C4-2B (cell line): ENCODE data around the gene PAQR4.

Experiments used
- ZFX ChIP-seq: fragments of 450-650 bp; IDR thresholded peaks from 2 replicates; pipeline ENCODE4 v1.6.1; 2017
- TF ChIP-seq, protein P1 (sequence below): fragments of 450-650 bp; conservative IDR thresholded peaks from 2 replicates; pipeline ENCODE4 v1.5.1; 2017; ENCODE audit warnings: mild to moderate bottlenecking

DNA sequence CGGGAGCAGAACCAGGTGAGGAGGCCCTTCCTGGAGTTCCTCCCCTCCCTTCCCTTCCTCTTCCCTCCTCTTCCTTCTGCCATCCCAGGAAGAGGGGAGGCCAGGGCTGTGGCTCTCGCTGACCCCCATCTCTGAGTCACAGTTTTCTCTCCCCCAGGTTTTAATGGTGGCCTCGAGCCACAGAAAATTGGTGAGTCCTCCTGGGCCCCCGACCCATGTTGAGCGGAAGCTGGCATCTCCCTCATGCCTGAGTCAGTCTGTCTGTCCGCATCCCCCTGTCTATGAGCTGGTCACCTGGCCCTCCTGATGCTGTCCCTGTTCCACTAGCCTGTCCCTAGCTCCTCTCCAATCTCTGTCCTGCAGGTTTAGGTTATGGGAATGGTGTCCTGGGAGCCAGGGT, 30.8 kb downstream of the PAQR4 start:
- TF ChIP-seq, protein P1, sequence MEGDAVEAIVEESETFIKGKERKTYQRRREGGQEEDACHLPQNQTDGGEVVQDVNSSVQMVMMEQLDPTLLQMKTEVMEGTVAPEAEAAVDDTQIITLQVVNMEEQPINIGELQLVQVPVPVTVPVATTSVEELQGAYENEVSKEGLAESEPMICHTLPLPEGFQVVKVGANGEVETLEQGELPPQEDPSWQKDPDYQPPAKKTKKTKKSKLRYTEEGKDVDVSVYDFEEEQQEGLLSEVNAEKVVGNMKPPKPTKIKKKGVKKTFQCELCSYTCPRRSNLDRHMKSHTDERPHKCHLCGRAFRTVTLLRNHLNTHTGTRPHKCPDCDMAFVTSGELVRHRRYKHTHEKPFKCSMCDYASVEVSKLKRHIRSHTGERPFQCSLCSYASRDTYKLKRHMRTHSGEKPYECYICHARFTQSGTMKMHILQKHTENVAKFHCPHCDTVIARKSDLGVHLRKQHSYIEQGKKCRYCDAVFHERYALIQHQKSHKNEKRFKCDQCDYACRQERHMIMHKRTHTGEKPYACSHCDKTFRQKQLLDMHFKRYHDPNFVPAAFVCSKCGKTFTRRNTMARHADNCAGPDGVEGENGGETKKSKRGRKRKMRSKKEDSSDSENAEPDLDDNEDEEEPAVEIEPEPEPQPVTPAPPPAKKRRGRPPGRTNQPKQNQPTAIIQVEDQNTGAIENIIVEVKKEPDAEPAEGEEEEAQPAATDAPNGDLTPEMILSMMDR = no peak
- no peak for TF ChIP-seq ZFX
